Measurements from ENCODE around the gene PDZD2.

Gene PDZD2

GRCh38 chr5:31809050-31809870 lies 170.3 kb downstream of the PDZD2 start:
- Histone ChIP-seq H3K36me3 (ENCODE audit: insufficient read depth, low read length) (no peaks in the 10 kb centered on the region), H3K4me1 (ENCODE audit: insufficient read depth, low read length) (no peaks in the 10 kb centered on the region), H3K9me3 (ENCODE audit: low read length) (no peaks in the 10 kb centered on the region), H3K27ac (ENCODE audit: low read depth, low read length) (no peak overlapping the region), H3K9ac (ENCODE audit: low read length) (no peak overlapping the region), H3K27me3 (ENCODE audit: control insufficient read depth in 1 of 2, insufficient read depth in 2 of 2, low read length in 2 of 2) (no peaks in the 10 kb centered on the region), H3K4me3 (ENCODE audit: low read depth in 1 of 2, low read length in 2 of 2) (no peak overlapping the region)

DNA sequence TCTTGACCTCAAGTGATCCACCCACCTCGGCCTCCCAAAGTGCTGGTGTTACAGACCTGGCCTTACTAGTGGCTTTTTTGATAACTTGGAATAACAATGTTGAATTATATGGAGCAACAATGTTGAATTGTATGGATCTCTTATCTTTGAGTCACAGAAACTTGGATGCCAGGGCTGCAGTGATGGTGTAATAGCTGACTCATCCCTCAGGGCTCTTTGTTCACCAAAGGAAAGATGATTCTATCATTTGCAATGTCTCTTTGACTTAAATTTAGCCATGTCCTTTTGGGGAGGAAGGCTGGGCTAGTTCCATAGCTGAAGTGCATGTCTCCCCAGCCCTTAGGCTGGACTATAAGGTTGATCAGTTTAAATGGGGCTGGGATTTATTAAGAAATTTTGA lies 172.3 kb downstream of the PDZD2 start:
- no peaks in the 10 kb centered on the region for H3K9me3 ChIP-seq (ENCODE audit: low read length)
- H3K36me3 ChIP-seq (ENCODE audit: insufficient read depth, low read length): no peaks in the 10 kb centered on the region
- no peak overlapping the region for H3K27ac ChIP-seq (ENCODE audit: low read depth, low read length)

DNA sequence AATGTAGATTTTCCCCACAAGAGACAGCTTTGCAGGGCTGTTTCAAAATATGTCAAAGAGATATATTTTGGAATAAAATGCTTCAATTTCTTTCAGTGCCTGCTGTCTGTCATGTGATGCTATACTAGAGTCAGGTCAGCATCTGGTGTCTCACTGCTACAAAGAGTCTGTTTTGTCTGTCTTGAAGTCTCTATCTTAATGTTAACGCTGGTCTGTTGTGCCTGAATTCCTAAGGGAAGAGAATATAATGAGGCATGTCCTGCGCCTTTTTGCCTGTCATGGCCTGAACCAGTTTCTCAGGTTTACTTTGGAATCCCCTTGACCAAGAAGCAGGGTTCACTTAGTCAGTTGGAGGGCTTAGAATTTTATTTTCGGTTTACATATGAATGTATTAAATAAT lies 176.4 kb downstream of the PDZD2 start:
- no peak overlapping the region for H3K9ac ChIP-seq (ENCODE audit: low read length)
- H3K36me3 ChIP-seq (ENCODE audit: insufficient read depth, low read length): no peaks in the 10 kb centered on the region
- no peak overlapping the region for H3K27ac ChIP-seq (ENCODE audit: low read depth, low read length)
- H3K4me3 ChIP-seq (ENCODE audit: low read depth in 1 of 2, low read length in 2 of 2): no peak overlapping the region
- no peaks in the 10 kb centered on the region for H3K9me3 ChIP-seq (ENCODE audit: low read length)
- no peaks in the 10 kb centered on the region for H3K4me1 ChIP-seq (ENCODE audit: insufficient read depth, low read length)
- no peaks in the 10 kb centered on the region for H3K27me3 ChIP-seq (ENCODE audit: control insufficient read depth in 1 of 2, insufficient read depth in 2 of 2, low read length in 2 of 2)

More for the DNA sequence above, 172.3 kb downstream of the PDZD2 start:
- H3K4me3 ChIP-seq (ENCODE audit: low read depth in 1 of 2, low read length in 2 of 2): no peak overlapping the region
- H3K4me1 ChIP-seq (ENCODE audit: insufficient read depth, low read length): no peaks in the 10 kb centered on the region
- H3K27me3 ChIP-seq (ENCODE audit: control insufficient read depth in 1 of 2, insufficient read depth in 2 of 2, low read length in 2 of 2): no peaks in the 10 kb centered on the region
- H3K9ac ChIP-seq (ENCODE audit: low read length): no peak overlapping the region

GRCh38 chr5:31819926-31820516 lies 181.1 kb downstream of the PDZD2 start:
- H3K36me3 ChIP-seq (ENCODE audit: insufficient read depth, low read length): no peaks in the 10 kb centered on the region
- H3K27me3 ChIP-seq (ENCODE audit: control insufficient read depth in 1 of 2, insufficient read depth in 2 of 2, low read length in 2 of 2): no peaks in the 10 kb centered on the region
- no peaks in the 10 kb centered on the region for H3K9me3 ChIP-seq (ENCODE audit: low read length)
- no peak overlapping the region for H3K4me3 ChIP-seq (ENCODE audit: low read depth in 1 of 2, low read length in 2 of 2)
- no peak overlapping the region for H3K27ac ChIP-seq (ENCODE audit: low read depth, low read length)
- no peak overlapping the region for H3K9ac ChIP-seq (ENCODE audit: low read length)
- H3K4me1 ChIP-seq (ENCODE audit: insufficient read depth, low read length): no peaks in the 10 kb centered on the region

DNA sequence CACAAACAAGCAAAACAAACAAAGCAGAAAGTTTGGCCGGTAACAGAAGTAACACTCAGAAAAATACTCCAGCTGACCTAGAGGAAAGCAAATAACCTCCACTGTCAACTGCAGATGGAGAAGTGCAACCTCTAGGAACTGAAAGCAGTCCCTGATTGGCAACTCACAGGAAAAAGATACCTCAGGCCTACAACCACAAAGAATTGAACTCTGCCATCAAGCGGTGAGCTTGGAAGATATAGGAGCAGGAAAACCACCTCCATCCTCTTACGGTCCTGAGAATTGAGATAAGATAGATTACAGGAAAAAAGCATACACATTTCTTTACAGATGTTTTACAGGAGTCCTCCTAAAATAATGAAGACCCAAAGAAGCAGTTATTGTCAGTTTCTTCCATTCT lies 184.5 kb downstream of the PDZD2 start:
- Histone ChIP-seq H3K36me3 (ENCODE audit: insufficient read depth, low read length) (no peaks in the 10 kb centered on the region), H3K27ac (ENCODE audit: low read depth, low read length) (no peak overlapping the region), H3K9ac (ENCODE audit: low read length) (no peak overlapping the region), H3K4me1 (ENCODE audit: insufficient read depth, low read length) (no peaks in the 10 kb centered on the region), H3K4me3 (ENCODE audit: low read depth in 1 of 2, low read length in 2 of 2) (no peak overlapping the region), H3K9me3 (ENCODE audit: low read length) (no peaks in the 10 kb centered on the region), H3K27me3 (ENCODE audit: control insufficient read depth in 1 of 2, insufficient read depth in 2 of 2, low read length in 2 of 2) (no peaks in the 10 kb centered on the region)

DNA sequence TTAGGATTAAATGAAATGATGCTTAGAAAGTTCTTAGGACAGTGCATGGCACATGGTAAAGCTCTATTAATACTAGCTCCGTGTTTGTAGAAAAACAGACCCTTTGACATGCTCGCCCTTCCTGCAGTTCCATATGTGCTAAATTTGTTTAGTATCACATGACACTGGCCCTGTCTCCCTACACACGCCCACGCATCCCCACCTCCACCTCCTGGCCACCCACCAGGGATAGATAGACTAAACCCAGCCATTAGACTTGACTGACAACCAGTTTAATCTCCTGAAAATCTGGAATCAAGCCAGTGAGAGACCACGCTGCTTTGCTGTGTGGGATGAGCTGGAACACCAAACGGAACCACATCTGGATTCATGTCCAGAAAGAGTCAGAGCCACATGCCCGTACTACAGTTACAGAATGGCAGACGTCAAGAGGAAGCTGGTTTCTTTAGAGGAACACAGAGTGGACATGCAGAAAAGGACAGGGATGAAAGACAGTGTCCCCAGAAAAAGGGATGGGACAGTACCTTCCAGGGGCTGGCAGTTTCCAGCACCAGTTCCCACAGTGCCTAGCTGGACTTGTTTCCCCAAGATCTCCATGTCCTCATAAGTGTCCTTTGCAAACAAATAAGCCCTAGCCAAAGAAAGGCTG lies 186.1 kb downstream of the PDZD2 start:
- H3K4me1 ChIP-seq (ENCODE audit: insufficient read depth, low read length): no peaks in the 10 kb centered on the region
- no peaks in the 10 kb centered on the region for H3K36me3 ChIP-seq (ENCODE audit: insufficient read depth, low read length)
- H3K27ac ChIP-seq (ENCODE audit: low read depth, low read length): no peak overlapping the region
- no peaks in the 10 kb centered on the region for H3K9me3 ChIP-seq (ENCODE audit: low read length)
- no peak overlapping the region for H3K9ac ChIP-seq (ENCODE audit: low read length)
- no peaks in the 10 kb centered on the region for H3K27me3 ChIP-seq (ENCODE audit: control insufficient read depth in 1 of 2, insufficient read depth in 2 of 2, low read length in 2 of 2)
- no peak overlapping the region for H3K4me3 ChIP-seq (ENCODE audit: low read depth in 1 of 2, low read length in 2 of 2)

DNA sequence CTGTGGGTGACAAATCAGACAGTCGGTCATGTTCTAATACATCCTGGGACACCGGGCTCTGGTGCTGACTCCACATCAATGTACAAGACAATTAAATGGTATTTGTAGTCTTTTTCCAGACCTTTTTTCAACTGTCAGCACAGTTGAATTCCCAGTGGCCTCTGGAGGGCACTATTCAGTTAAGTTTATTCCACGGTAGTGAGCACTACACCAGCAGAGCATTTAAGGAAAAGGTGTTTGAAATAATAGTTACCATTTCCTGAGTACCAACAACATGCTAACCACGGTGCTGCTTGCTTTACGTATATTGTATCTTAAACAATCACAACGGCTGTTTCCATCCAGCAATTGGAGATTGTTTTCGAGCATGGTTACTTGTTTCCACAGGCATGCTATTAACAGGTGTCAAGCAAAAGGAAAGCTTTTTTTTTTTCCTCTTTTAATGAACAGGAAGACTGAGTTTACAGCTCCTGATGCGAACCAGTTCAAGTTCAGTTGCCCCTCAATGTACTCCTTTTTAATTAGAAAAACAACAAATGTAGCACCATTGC lies 186.7 kb downstream of the PDZD2 start:
- H3K36me3 ChIP-seq (ENCODE audit: insufficient read depth, low read length): no peaks in the 10 kb centered on the region
- no peaks in the 10 kb centered on the region for H3K4me1 ChIP-seq (ENCODE audit: insufficient read depth, low read length)
- H3K4me3 ChIP-seq (ENCODE audit: low read depth in 1 of 2, low read length in 2 of 2): no peak overlapping the region
- no peak overlapping the region for H3K27ac ChIP-seq (ENCODE audit: low read depth, low read length)
- no peaks in the 10 kb centered on the region for H3K27me3 ChIP-seq (ENCODE audit: control insufficient read depth in 1 of 2, insufficient read depth in 2 of 2, low read length in 2 of 2)
- no peak overlapping the region for H3K9ac ChIP-seq (ENCODE audit: low read length)
- no peaks in the 10 kb centered on the region for H3K9me3 ChIP-seq (ENCODE audit: low read length)

- Histone ChIP-seq H3K27ac (ENCODE audit: low read depth, low read length) (no peak overlapping the region), H3K4me1 (ENCODE audit: insufficient read depth, low read length) (no peaks in the 10 kb centered on the region), H3K27me3 (ENCODE audit: control insufficient read depth in 1 of 2, insufficient read depth in 2 of 2, low read length in 2 of 2) (no peaks in the 10 kb centered on the region), H3K4me3 (ENCODE audit: low read depth in 1 of 2, low read length in 2 of 2) (no peak overlapping the region), H3K9me3 (ENCODE audit: low read length) (no peaks in the 10 kb centered on the region), H3K9ac (ENCODE audit: low read length) (no peak overlapping the region), H3K36me3 (ENCODE audit: insufficient read depth, low read length) (no peaks in the 10 kb centered on the region)
Observed at GRCh38 chr5:31827867-31828266, 188.9 kb downstream of the PDZD2 start.

DNA sequence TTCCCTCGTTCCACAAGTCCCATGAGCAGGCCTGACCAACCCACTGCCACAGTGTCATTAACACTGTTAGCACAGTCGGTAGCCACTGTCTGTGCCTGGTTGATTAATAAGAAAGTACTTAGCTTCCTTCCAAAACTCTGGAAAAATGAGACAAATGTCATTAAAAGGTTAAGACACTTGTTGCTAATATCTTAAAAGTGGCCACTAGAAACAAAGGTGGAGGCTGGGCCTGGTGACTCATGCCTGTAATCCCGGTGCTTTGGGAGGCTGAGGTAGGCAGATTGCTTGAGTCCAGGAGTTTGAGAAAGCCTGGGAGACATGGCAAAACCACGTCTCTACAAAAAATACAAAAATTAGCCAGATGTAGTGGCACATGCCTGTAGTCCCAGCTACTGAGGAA lies 194.0 kb downstream of the PDZD2 start:
- H3K36me3 ChIP-seq (ENCODE audit: insufficient read depth, low read length): no peaks in the 10 kb centered on the region
- no peaks in the 10 kb centered on the region for H3K4me1 ChIP-seq (ENCODE audit: insufficient read depth, low read length)
- H3K9ac ChIP-seq (ENCODE audit: low read length): no peak overlapping the region
- no peaks in the 10 kb centered on the region for H3K9me3 ChIP-seq (ENCODE audit: low read length)
- no peak overlapping the region for H3K4me3 ChIP-seq (ENCODE audit: low read depth in 1 of 2, low read length in 2 of 2)
- no peaks in the 10 kb centered on the region for H3K27me3 ChIP-seq (ENCODE audit: control insufficient read depth in 1 of 2, insufficient read depth in 2 of 2, low read length in 2 of 2)
- H3K27ac ChIP-seq (ENCODE audit: low read depth, low read length): no peak overlapping the region

DNA sequence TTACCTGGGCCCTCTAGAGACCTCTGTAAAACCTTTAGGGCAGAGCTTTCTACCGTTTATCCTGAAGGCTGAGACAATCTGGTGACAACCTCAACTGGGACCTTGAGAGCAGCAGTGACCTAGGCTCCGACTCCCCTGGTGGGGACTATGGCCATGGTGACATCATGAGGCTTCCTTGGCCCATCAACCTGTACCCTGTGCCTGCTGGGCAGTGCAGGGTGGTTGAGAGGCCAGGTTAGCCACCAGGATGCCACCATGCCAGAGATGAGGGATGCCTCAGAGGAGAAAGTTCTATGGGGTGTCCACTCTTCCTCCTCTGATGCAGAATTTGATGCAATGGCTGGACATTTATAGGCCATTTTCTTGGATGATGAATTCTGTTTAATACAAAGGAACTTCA lies 194.8 kb downstream of the PDZD2 start:
- Histone ChIP-seq H3K27me3 (ENCODE audit: control insufficient read depth in 1 of 2, insufficient read depth in 2 of 2, low read length in 2 of 2) (no peaks in the 10 kb centered on the region), H3K27ac (ENCODE audit: low read depth, low read length) (no peak overlapping the region), H3K4me1 (ENCODE audit: insufficient read depth, low read length) (no peaks in the 10 kb centered on the region), H3K9me3 (ENCODE audit: low read length) (no peaks in the 10 kb centered on the region), H3K4me3 (ENCODE audit: low read depth in 1 of 2, low read length in 2 of 2) (no peak overlapping the region), H3K36me3 (ENCODE audit: insufficient read depth, low read length) (no peaks in the 10 kb centered on the region), H3K9ac (ENCODE audit: low read length) (no peak overlapping the region)

DNA sequence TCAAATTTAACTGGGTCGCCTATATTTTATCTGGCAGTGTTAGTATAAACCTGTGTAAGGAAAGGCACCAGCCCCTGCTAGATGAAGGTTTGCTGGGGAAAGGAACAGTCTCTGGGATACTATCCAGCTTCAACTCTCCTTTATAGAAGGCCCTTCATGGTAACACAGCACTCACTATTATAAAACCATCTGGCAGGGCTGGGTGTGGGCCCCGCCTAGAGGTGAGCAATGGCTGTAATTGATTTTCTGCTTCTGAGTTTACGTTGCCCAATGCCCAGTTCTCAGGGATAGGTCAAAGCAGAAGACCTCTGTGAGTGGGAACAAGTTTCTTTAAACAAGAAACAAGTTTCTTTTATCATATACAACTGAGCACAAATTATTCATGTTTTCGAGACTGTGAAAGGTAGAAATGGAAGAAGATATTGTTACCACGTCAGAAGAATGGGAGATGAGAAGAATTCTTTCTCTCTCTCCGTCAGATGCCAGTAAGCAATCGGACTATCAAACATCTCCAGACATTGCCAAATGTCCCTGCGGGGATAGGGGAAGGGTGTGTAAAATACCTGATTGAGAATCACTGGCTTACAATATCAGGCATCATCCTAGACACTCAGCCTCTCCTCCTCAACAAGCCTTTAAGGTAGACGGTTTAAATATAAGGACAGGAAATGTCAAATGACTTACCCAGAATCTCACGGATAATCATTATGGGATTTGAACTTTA lies 205.9 kb downstream of the PDZD2 start:
- no peaks in the 10 kb centered on the region for H3K4me1 ChIP-seq (ENCODE audit: insufficient read depth, low read length)
- no peak overlapping the region for H3K4me3 ChIP-seq (ENCODE audit: low read depth in 1 of 2, low read length in 2 of 2)
- H3K9ac ChIP-seq (ENCODE audit: low read length): no peak overlapping the region
- H3K27ac ChIP-seq (ENCODE audit: low read depth, low read length): no peak overlapping the region
- H3K27me3 ChIP-seq (ENCODE audit: control insufficient read depth in 1 of 2, insufficient read depth in 2 of 2, low read length in 2 of 2): no peaks in the 10 kb centered on the region
- H3K9me3 ChIP-seq (ENCODE audit: low read length): no peaks in the 10 kb centered on the region
- no peaks in the 10 kb centered on the region for H3K36me3 ChIP-seq (ENCODE audit: insufficient read depth, low read length)

All from muscle layer of colon (tissue), 2 donors.